SK-N-SH treated with all-trans-retinoic acid at 6 μM for 48 hours (cell line): ENCODE data around the gene ARIH2.

ENCODE experiments used
- CREB5 ChIP-seq: fragments of 250-450 bp; sonication (Bioruptor Pico); IDR thresholded peaks from 2 replicates; pipeline ENCODE4 v1.5.1; 2020; ENCODE audit warnings: low read depth, mild to moderate bottlenecking, moderate library complexity
- CSRNP3 ChIP-seq: fragments of 250-450 bp; sonication (Bioruptor Pico); IDR thresholded peaks from 2 replicates; pipeline ENCODE4 v1.5.1; 2021; ENCODE audit warnings: mild to moderate bottlenecking, moderate library complexity
- ESRRG ChIP-seq: fragments of 250-450 bp; sonication (Bioruptor Pico); IDR thresholded peaks from 2 replicates; pipeline ENCODE4 v1.6.1; 2021; ENCODE audit warnings: mild to moderate bottlenecking
- ISL1 ChIP-seq: fragments of 250-450 bp; sonication (Bioruptor Pico); IDR thresholded peaks from 2 replicates; pipeline ENCODE4 v2.1.2; 2022; ENCODE audit warnings: mild to moderate bottlenecking, moderate library complexity
- OSR1 ChIP-seq: fragments of 250-450 bp; sonication (Bioruptor Pico); IDR thresholded peaks from 2 replicates; pipeline ENCODE4 v1.8.0; 2022; ENCODE audit warnings: moderate library complexity, mild to moderate bottlenecking, inconsistent platforms
- ZNF565 ChIP-seq: fragments of 450-650 bp; formaldehyde crosslinking; conservative IDR thresholded peaks from 2 replicates; pipeline ENCODE4 v1.5.0; 2020; ENCODE audit warnings: low read depth, mild to moderate bottlenecking, moderate library complexity
- ZNF70 ChIP-seq: fragments of 450-650 bp; formaldehyde crosslinking; IDR thresholded peaks from 2 replicates; pipeline ENCODE4 v1.5.0; 2020; ENCODE audit warnings: mild to moderate bottlenecking, moderate library complexity
- TF ChIP-seq, protein P1 (sequence below): fragments of 250-450 bp; sonication (Bioruptor Pico); IDR thresholded peaks from 2 replicates; pipeline ENCODE4 v1.8.0; 2020; ENCODE audit warnings: mild to moderate bottlenecking, moderate library complexity, borderline replicate concordance

- TF ChIP-seq ZNF70 (CRISPR knock-in tag) (no peak), CREB5 (no peak), CSRNP3 (CRISPR knock-in tag) (no peak), OSR1 (CRISPR knock-in tag) (no peak), ESRRG (CRISPR knock-in tag) (no peak), ISL1 (CRISPR knock-in tag) (no peak), ZNF565 (CRISPR knock-in tag) (no peak)
- TF ChIP-seq, protein P1, sequence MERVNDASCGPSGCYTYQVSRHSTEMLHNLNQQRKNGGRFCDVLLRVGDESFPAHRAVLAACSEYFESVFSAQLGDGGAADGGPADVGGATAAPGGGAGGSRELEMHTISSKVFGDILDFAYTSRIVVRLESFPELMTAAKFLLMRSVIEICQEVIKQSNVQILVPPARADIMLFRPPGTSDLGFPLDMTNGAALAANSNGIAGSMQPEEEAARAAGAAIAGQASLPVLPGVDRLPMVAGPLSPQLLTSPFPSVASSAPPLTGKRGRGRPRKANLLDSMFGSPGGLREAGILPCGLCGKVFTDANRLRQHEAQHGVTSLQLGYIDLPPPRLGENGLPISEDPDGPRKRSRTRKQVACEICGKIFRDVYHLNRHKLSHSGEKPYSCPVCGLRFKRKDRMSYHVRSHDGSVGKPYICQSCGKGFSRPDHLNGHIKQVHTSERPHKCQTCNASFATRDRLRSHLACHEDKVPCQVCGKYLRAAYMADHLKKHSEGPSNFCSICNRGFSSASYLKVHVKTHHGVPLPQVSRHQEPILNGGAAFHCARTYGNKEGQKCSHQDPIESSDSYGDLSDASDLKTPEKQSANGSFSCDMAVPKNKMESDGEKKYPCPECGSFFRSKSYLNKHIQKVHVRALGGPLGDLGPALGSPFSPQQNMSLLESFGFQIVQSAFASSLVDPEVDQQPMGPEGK (CRISPR knock-in tag), result no peak
These were observed 20.0 kb upstream of the ARIH2 start, which contains the start of gene SLC25A20 for GRCh38 chr3:48898383-48899234.
